Endothelial cell of umbilical vein (primary cell): ENCODE results near the gene ZNF438. TPM values are rescaled to one million over a fixed set of nuclear protein-coding genes. Genes with fewer than 3 reads are reported as not detected.

Experiments
- BruUV-seq: library from RNA; stranded (reverse); fragments of 400-500 nt; replicated peaks from 2 replicates; lab custom pipeline; 2021; lab: Mats Ljungman, UMichigan
- CTCF ChIA-PET: fragments of 300-600, 350-600 bp; sonication (Branson Sonifier 250); formaldehyde crosslinking; loops from one replicate; lab custom pipeline; 2021; ENCODE audit warnings: antibody characterized with exemption, inconsistent platforms; lab: Charles Lee
- POLR2A ChIA-PET: fragments of 300-600, 350-600 bp; sonication (Branson Sonifier 250); formaldehyde crosslinking; loops from one replicate; lab custom pipeline; 2021; ENCODE audit warnings: antibody characterized with exemption, inconsistent platforms; lab: Charles Lee
- DNase-seq: peaks from one replicate; pipeline ENCODE4 v3.0.0-alpha.2; 2011; ENCODE audit warnings: low read depth, low spot score
- FAIRE-seq: peaks from 2 replicates; lab custom pipeline; 2011; peaks lifted over from hg19 to GRCh38; lab: Jason Lieb, UNC
- H2AFZ ChIP-seq: 2 replicates; pipeline ENCODE4 v1.6.0; 2012; ENCODE audit warnings: low read depth, low read length, control low read depth, inconsistent platforms
- H3K27ac ChIP-seq: 2 replicates; pipeline ENCODE4 v1.5.1; 2011; ENCODE audit warnings: low read depth, mild to moderate bottlenecking, control low read depth, low read length, moderate library complexity; ENCODE audit not compliant: insufficient read depth
- H3K27me3 ChIP-seq, 2 experiments: 2 replicates each; pipeline versions ENCODE4 v1.6.0 to v1.6.1; 2011; ENCODE audit warnings: low read length in 2 of 2, mixed read lengths in 1 of 2; ENCODE audit not compliant: control insufficient read depth in 2 of 2, insufficient read depth in 2 of 2
- H3K36me3 ChIP-seq, 2 experiments: 2 replicates in 1 of 2; 3 replicates in 1 of 2; pipeline ENCODE4 v1.5.1; 2011; ENCODE audit warnings: low read length in 2 of 2, mild to moderate bottlenecking in 1 of 2, moderate library complexity in 1 of 2; ENCODE audit not compliant: control insufficient read depth in 2 of 2, insufficient read depth in 2 of 2; ENCODE audit errors: extremely low read depth in 1 of 2
- H3K4me1 ChIP-seq: 3 replicates; pipeline ENCODE4 v1.5.1; 2011; ENCODE audit warnings: mild to moderate bottlenecking, low read length; ENCODE audit not compliant: control insufficient read depth, insufficient read depth; ENCODE audit errors: extremely low read depth
- H3K4me2 ChIP-seq: 2 replicates; pipeline ENCODE4 v1.6.1; 2011; ENCODE audit warnings: low read length, control low read depth, mixed read lengths; ENCODE audit not compliant: insufficient read depth
- H3K4me3 ChIP-seq, 3 experiments: fragments of 200-600 bp in 1 of 3; sonication (generic), shearing (Covaris generic) in 1 of 3; replicated peaks in 1 of 3; 2 replicates each; pipeline ENCODE4 v1.5.1; 2011 to 2016; ENCODE audit warnings: control low read depth in 3 of 3, low read length in 3 of 3, mild to moderate bottlenecking in 2 of 3, inconsistent platforms in 1 of 3, low read depth in 1 of 3, moderate library complexity in 1 of 3; ENCODE audit not compliant: insufficient read depth in 1 of 3
- H3K79me2 ChIP-seq: 2 replicates; pipeline ENCODE4 v1.6.0; 2012; ENCODE audit warnings: low read length, inconsistent platforms; ENCODE audit not compliant: control insufficient read depth, insufficient read depth
- H3K9ac ChIP-seq: replicated peaks from 2 replicates; pipeline ENCODE3; 2011; ENCODE audit warnings: low read length, control low read depth; ENCODE audit not compliant: insufficient read depth; ENCODE audit errors: extremely low read depth
- H3K9me1 ChIP-seq: replicated peaks from 3 replicates; pipeline ENCODE4 v1.6.0; 2011; ENCODE audit warnings: mild to moderate bottlenecking, low read length; ENCODE audit not compliant: control insufficient read depth, insufficient read depth; ENCODE audit errors: extremely low read depth
- H3K9me3 ChIP-seq: replicated peaks from 2 replicates; pipeline ENCODE4 v1.5.1; 2012; ENCODE audit warnings: low read length, inconsistent platforms; ENCODE audit not compliant: control insufficient read depth, insufficient read depth
- H4K20me1 ChIP-seq: replicated peaks from 2 replicates; pipeline ENCODE3; 2011; ENCODE audit warnings: mild to moderate bottlenecking, low read length; ENCODE audit not compliant: control insufficient read depth, insufficient read depth; ENCODE audit errors: extremely low read depth
- CTCF ChIP-seq, 2 donors: IDR thresholded peaks; 1 replicate in 1 of 2; 2 replicates in 1 of 2; pipeline ENCODE4 v1.5.1; 2011; ENCODE audit warnings: low read length in 2 of 2, mild to moderate bottlenecking in 2 of 2, moderate library complexity in 2 of 2, control low read depth in 1 of 2, inconsistent platforms in 1 of 2, low read depth in 1 of 2; ENCODE audit not compliant: insufficient read depth in 1 of 2; ENCODE audit errors: extremely low read depth in 1 of 2
- EZH2 ChIP-seq: IDR thresholded peaks from 2 replicates; pipeline ENCODE4 v1.6.1; 2012; ENCODE audit warnings: borderline replicate concordance, low read depth, mild to moderate bottlenecking, moderate library complexity, low read length, inconsistent platforms; ENCODE audit not compliant: severe bottlenecking
- FOS ChIP-seq: IDR thresholded peaks from 2 replicates; pipeline ENCODE4 v1.6.1; 2011; ENCODE audit warnings: mild to moderate bottlenecking, low read length, moderate library complexity, borderline replicate concordance; ENCODE audit not compliant: insufficient read depth
- GATA2 ChIP-seq: IDR thresholded peaks from 2 replicates; pipeline ENCODE4 v1.7.0; 2011; ENCODE audit warnings: low read depth, mild to moderate bottlenecking, moderate library complexity, mixed read lengths, low read length; ENCODE audit not compliant: insufficient read length, insufficient read depth
- JUN ChIP-seq: IDR thresholded peaks from 2 replicates; pipeline ENCODE4 v1.6.1; 2011; ENCODE audit warnings: borderline replicate concordance, low read depth; ENCODE audit not compliant: insufficient read length, insufficient read depth
- MAX ChIP-seq: IDR thresholded peaks from 2 replicates; pipeline ENCODE4 v1.6.1; 2011; ENCODE audit not compliant: insufficient read depth, insufficient read length
- MYC ChIP-seq: IDR thresholded peaks from one replicate; pipeline ENCODE4 v1.6.1; 2011; ENCODE audit warnings: mild to moderate bottlenecking, low read depth, low read length
- POLR2A ChIP-seq: IDR thresholded peaks from 2 replicates; pipeline ENCODE4 v1.6.1; 2012; ENCODE audit warnings: low read depth, mild to moderate bottlenecking, control low read depth, low read length
- POLR2AphosphoS5 ChIP-seq: IDR thresholded peaks from 2 replicates; pipeline ENCODE4 v1.6.1; 2012; ENCODE audit warnings: low read depth, mild to moderate bottlenecking, control low read depth, low read length, moderate library complexity; ENCODE audit not compliant: insufficient read depth
- dilution Hi-C: fragments of 300-500 bp; cut with MboI; formaldehyde crosslinking; loops from one replicate; pipeline ENCODE4 v1.15.0; 2019; ENCODE audit warnings: low sequenced_read_pairs; ENCODE audit not compliant: extremely low pct_ligation_motif_present
- intact Hi-C: fragments of 100-400 bp; cut with micrococcal nuclease; formaldehyde crosslinking; loops from one replicate; pipeline ENCODE4 v1.10.0; 2022
- polyA plus RNA-seq, 4 experiments: library from polyadenylated mRNA; depleted of rRNA in 3 of 4; stranded (reverse) in 3 of 4; unstranded in 1 of 4; fragments of >200 nt; gene quantifications; 2 replicates each; pipeline versions ENCODE4 v1.2.1 to v1.2.3, GENCODE V29; 2011 to 2012; ENCODE audit warnings: missing spikeins in 1 of 4
- total RNA-seq: library from RNA; stranded (reverse); gene quantifications from 2 replicates; pipeline ENCODE4 v1.2.3, GENCODE V29; 2021

The ZNF438 gene
- total and polyA plus RNA-seq, 2 donors (not counting 3 experiments of a cell fraction or from before 2014, with no cell fraction given) = 7.2 to 15.1 TPM

- Histone ChIP-seq H3K9ac (no peak overlapping the region), H3K27ac (no peak overlapping the region), H2AFZ (no peak overlapping the region), H3K4me3 (no peak overlapping the region), H3K79me2 (no peaks in the 10 kb centered on the region), H3K4me1 (peaks cover 15% of the 10 kb centered on the region), H4K20me1 (no peaks in the 10 kb centered on the region), H3K4me2 (no peak overlapping the region), H3K9me3 (no peaks in the 10 kb centered on the region), H3K9me1 (peaks cover 2% of the 10 kb centered on the region), H3K36me3 (no peaks in the 10 kb centered on the region), H3K27me3 (no peaks in the 10 kb centered on the region)
- TF ChIP-seq MYC (no peak), FOS (no peak), CTCF (IDR thresholded peaks at IDR 0.05; ENCODE audit: extremely low read depth in 1 of 2, insufficient read depth in 1 of 2, low read depth in 1 of 2, low read length in 2 of 2) (no peak), JUN (no peak), POLR2AphosphoS5 (no peak), MAX (no peak), GATA2 (no peak), POLR2A (no peak), EZH2 (no peak)
- DNase-seq (no peak), FAIRE-seq (no peak)
- no TSS peak for BruUV-seq
- dilution Hi-C loops (no loop called here), intact Hi-C loops (no loop called here)
- ChIA-PET POLR2A (no interaction called here), CTCF (no interaction called here)
These were observed 134.1 kb downstream of the ZNF438 start for GRCh38 chr10:30897547-30897946.
